IMR-90 (cell line): Measurements from ENCODE around the gene AMPD3. TPM values are rescaled to one million over a fixed set of nuclear protein-coding genes. Genes with fewer than 3 reads are reported as not detected.

Experiments
- ATAC-seq: fragments of 200-7000 bp; cut with Tn5 transposase; 2 replicates; pipeline ENCODE4 v1.9.1; 2020; ENCODE audit warnings: low read depth, mild to moderate bottlenecking, moderate library complexity
- BruUV-seq: library from RNA; stranded (reverse); fragments of 400-500 nt; replicated peaks from 2 replicates; lab custom pipeline; 2021; lab: Mats Ljungman, UMichigan
- CTCF ChIA-PET: fragments of 300-600 bp; formaldehyde crosslinking; extraction: SDS; loops from one replicate; lab custom pipeline; 2021; ENCODE audit warnings: antibody characterized with exemption; lab: Yijun Ruan, JAX
- POLR2A ChIA-PET: fragments of 300-600 bp; sonication (Branson Sonifier 250); formaldehyde crosslinking; loops from one replicate; lab custom pipeline; 2022; ENCODE audit warnings: antibody characterized with exemption; ENCODE audit not compliant: unreplicated experiment; lab: Charles Lee
- DNase-seq: peaks from one replicate; pipeline ENCODE4 v3.0.0; 2013
- H2AFZ ChIP-seq: replicated peaks from 2 replicates; pipeline ENCODE3; 2013; ENCODE audit warnings: low read length, mild to moderate bottlenecking; ENCODE audit not compliant: poor library complexity
- H2AK5ac ChIP-seq: 2 replicates; pipeline ENCODE4 v1.6.1; 2013; ENCODE audit warnings: low read depth, low read length, inconsistent platforms
- H2AK9ac ChIP-seq: replicated peaks from 2 replicates; pipeline ENCODE3; 2013; ENCODE audit warnings: mild to moderate bottlenecking, low read depth, low read length, moderate library complexity; ENCODE audit not compliant: poor library complexity
- H2BK120ac ChIP-seq: 2 replicates; pipeline ENCODE4 v1.6.1; 2013; ENCODE audit warnings: low read depth, low read length, inconsistent platforms
- H2BK15ac ChIP-seq: 3 replicates; pipeline ENCODE4 v1.6.1; 2013; ENCODE audit warnings: low read depth, low read length, inconsistent platforms
- H2BK20ac ChIP-seq: 2 replicates; pipeline ENCODE4 v1.6.1; 2013; ENCODE audit warnings: low read depth, mild to moderate bottlenecking, inconsistent platforms, low read length, moderate library complexity
- H2BK5ac ChIP-seq: 2 replicates; pipeline ENCODE4 v1.6.1; 2013; ENCODE audit warnings: mild to moderate bottlenecking, low read depth, low read length, inconsistent platforms; ENCODE audit not compliant: poor library complexity, severe bottlenecking
- H3K14ac ChIP-seq: replicated peaks from 2 replicates; pipeline ENCODE4 v1.6.1; 2013; ENCODE audit warnings: low read depth, low read length, inconsistent platforms
- H3K18ac ChIP-seq: 2 replicates; pipeline ENCODE4 v1.6.1; 2013; ENCODE audit warnings: low read depth, low read length, control low read depth
- H3K23ac ChIP-seq: 2 replicates; pipeline ENCODE4 v1.6.1; 2013; ENCODE audit warnings: low read depth, low read length, inconsistent platforms
- H3K27ac ChIP-seq: 2 replicates; pipeline ENCODE4 v1.5.1; 2013; ENCODE audit warnings: mild to moderate bottlenecking, control low read depth, low read length; ENCODE audit not compliant: insufficient read depth
- H3K27me3 ChIP-seq: 2 replicates; pipeline ENCODE4 v1.6.1; 2013; ENCODE audit warnings: low read length; ENCODE audit not compliant: control insufficient read depth, insufficient read depth
- H3K36me3 ChIP-seq: 2 replicates; pipeline ENCODE4 v1.6.1; 2013; ENCODE audit warnings: low read length, mixed read lengths; ENCODE audit not compliant: control insufficient read depth, insufficient read depth
- H3K4ac ChIP-seq: 2 replicates; pipeline ENCODE4 v1.6.1; 2013; ENCODE audit warnings: low read depth, low read length, inconsistent platforms
- H3K4me1 ChIP-seq: 2 replicates; pipeline ENCODE4 v1.6.1; 2013; ENCODE audit warnings: low read length, mixed read lengths; ENCODE audit not compliant: control insufficient read depth, insufficient read depth
- H3K4me2 ChIP-seq: 2 replicates; pipeline ENCODE4 v1.6.1; 2013; ENCODE audit warnings: low read depth, mild to moderate bottlenecking, control low read depth, low read length, moderate library complexity
- H3K4me3 ChIP-seq: 2 replicates; pipeline ENCODE4 v1.5.1; 2013; ENCODE audit warnings: low read depth, mild to moderate bottlenecking, control low read depth, low read length, moderate library complexity; ENCODE audit not compliant: insufficient read depth
- H3K56ac ChIP-seq: 2 replicates; pipeline ENCODE4 v1.6.1; 2013; ENCODE audit warnings: low read length, inconsistent platforms; ENCODE audit not compliant: insufficient read depth; ENCODE audit errors: extremely low read depth
- H3K79me1 ChIP-seq, 2 experiments: 2 replicates each; pipeline ENCODE4 v1.6.1; 2013; ENCODE audit warnings: low read length in 2 of 2, inconsistent platforms in 1 of 2, low read depth in 1 of 2
- H3K9ac ChIP-seq: 2 replicates; pipeline ENCODE4 v1.6.1; 2013; ENCODE audit warnings: low read depth, low read length, control low read depth
- H3K9me1 ChIP-seq: 2 replicates; pipeline ENCODE4 v1.6.1; 2013; ENCODE audit warnings: low read length, inconsistent platforms; ENCODE audit not compliant: insufficient read depth
- H3K9me3 ChIP-seq: 2 replicates; pipeline ENCODE4 v1.6.1; 2013; ENCODE audit warnings: low read length; ENCODE audit not compliant: control insufficient read depth, insufficient read depth
- H4K20me1 ChIP-seq: 2 replicates; pipeline ENCODE4 v1.6.1; 2013; ENCODE audit warnings: low read length, inconsistent platforms; ENCODE audit not compliant: insufficient read depth
- H4K5ac ChIP-seq: 2 replicates; pipeline ENCODE4 v1.6.1; 2013; ENCODE audit warnings: mild to moderate bottlenecking, low read depth, low read length, control low read depth
- H4K8ac ChIP-seq, 2 experiments: 2 replicates each; pipeline ENCODE4 v1.6.1; 2013; ENCODE audit warnings: low read depth in 2 of 2, low read length in 2 of 2, control low read depth in 1 of 2, inconsistent platforms in 1 of 2
- H4K91ac ChIP-seq: 2 replicates; pipeline ENCODE4 v1.6.1; 2013; ENCODE audit warnings: low read depth, low read length, inconsistent platforms; ENCODE audit not compliant: insufficient read depth
- BHLHE40 ChIP-seq: fragments of 150-350 bp; IDR thresholded peaks from 2 replicates; pipeline ENCODE4 v1.6.1; 2016; ENCODE audit warnings: mild to moderate bottlenecking, low read depth, low read length
- CEBPB ChIP-seq: IDR thresholded peaks from 2 replicates; pipeline ENCODE4 v1.6.1; 2012; ENCODE audit warnings: low read depth, low read length, improper control_type of control experiment
- CHD1 ChIP-seq: IDR thresholded peaks from 2 replicates; pipeline ENCODE4 v1.6.1; 2012; ENCODE audit warnings: low read depth, low read length, improper control_type of control experiment
- FOS ChIP-seq: fragments of 150-350 bp; IDR thresholded peaks from 2 replicates; pipeline ENCODE4 v1.6.1; 2016; ENCODE audit warnings: low read depth, low read length
- MXI1 ChIP-seq: IDR thresholded peaks from 2 replicates; pipeline ENCODE4 v1.6.1; 2012; ENCODE audit warnings: low read depth, mild to moderate bottlenecking, low read length, moderate library complexity, borderline replicate concordance
- NFE2L2 ChIP-seq: fragments of 150-350 bp; IDR thresholded peaks from 2 replicates; pipeline ENCODE4 v1.6.1; 2016; ENCODE audit warnings: low read depth, mild to moderate bottlenecking, low read length
- POLR2A ChIP-seq: IDR thresholded peaks from 2 replicates; pipeline ENCODE4 v1.6.1; 2012; ENCODE audit warnings: mild to moderate bottlenecking, low read depth, low read length
- RAD21 ChIP-seq: IDR thresholded peaks from 2 replicates; pipeline ENCODE4 v1.6.1; 2012; ENCODE audit warnings: low read length, improper control_type of control experiment
- RCOR1 ChIP-seq: IDR thresholded peaks from 2 replicates; pipeline ENCODE4 v1.6.1; 2012; ENCODE audit warnings: mild to moderate bottlenecking, low read length, improper control_type of control experiment; ENCODE audit not compliant: insufficient replicate concordance
- USF2 ChIP-seq: fragments of 150-350 bp; IDR thresholded peaks from 2 replicates; pipeline ENCODE4 v1.6.1; 2017; ENCODE audit warnings: mild to moderate bottlenecking, antibody characterized with exemption, low read length, low read depth
- WGBS, 2 experiments: methylation state at CpG; one replicate each; pipeline versions ENCODE4 v1.1.5 to v1.1.7; 2013; ENCODE audit warnings: missing lambda C conversion rate in 2 of 2; ENCODE audit not compliant: insufficient read length in 1 of 2; ENCODE audit errors: extremely low coverage in 2 of 2; 5-methylcytosine and 5-hydroxymethylcytosine counted together
- dilution Hi-C: fragments of 300-500 bp; cut with HindIII; formaldehyde crosslinking; loops from one replicate; pipeline ENCODE4 v1.14.3; 2018; ENCODE audit warnings: low sequenced_read_pairs; ENCODE audit not compliant: unreplicated experiment
- in situ Hi-C: fragments of 300-500 bp; cut with MboI; formaldehyde crosslinking; loops from 3 replicates; pipeline ENCODE4 v1.14.3; 2019; ENCODE audit warnings: low sequenced_read_pairs, inconsistent platforms, mixed read lengths
- intact Hi-C: fragments of 100-400 bp; cut with micrococcal nuclease; formaldehyde crosslinking; loops from 2 replicates; pipeline ENCODE4 v1.10.0; 2022
- polyA plus RNA-seq, 3 experiments: library from polyadenylated mRNA; depleted of rRNA; stranded (reverse); fragments of >200 nt; gene quantifications; 2 replicates each; pipeline ENCODE4 v1.2.3, GENCODE V29; 2012; ENCODE audit warnings: low replicate concordance in 1 of 3
- total RNA-seq: library from RNA; depleted of rRNA; stranded (reverse); fragments of >200 nt; gene quantifications from 2 replicates; pipeline ENCODE4 v1.2.3, GENCODE V29; 2012

The AMPD3 gene
- total and polyA plus RNA-seq, 2 of the 4 experiments (the other 2 are of a cell fraction), result 8.6 to 12.1 TPM

DNA sequence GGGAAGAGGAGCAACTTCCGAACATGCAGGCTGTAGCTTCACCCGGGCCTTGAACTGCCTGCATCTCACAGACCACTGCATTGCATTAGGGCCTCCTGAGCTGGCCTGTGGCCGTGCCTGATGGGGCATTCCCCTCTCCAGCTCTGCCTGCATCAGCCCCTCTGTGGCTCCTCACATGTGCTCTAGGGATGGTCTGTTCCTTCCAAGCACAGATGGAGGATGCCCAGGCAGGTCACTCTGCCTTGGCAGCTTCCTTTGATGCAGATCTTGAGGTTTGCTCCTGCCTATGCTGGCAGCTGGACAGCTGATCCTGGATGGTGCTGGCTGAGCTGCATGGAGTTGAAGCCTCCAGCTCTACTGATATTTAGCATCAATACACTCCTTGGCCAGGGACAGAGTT is 28.5 kb downstream of the AMPD3 start:
- Histone ChIP-seq H2BK15ac (no peak overlapping the region), H2BK5ac (no peak overlapping the region), H3K4me3 (no peak overlapping the region), H4K8ac (no peak overlapping the region), H4K20me1 (peaks cover 9% of the 10 kb centered on the region; the same call in 1 of the 2 replicates), H4K91ac (no peak overlapping the region), H2BK120ac (no peak overlapping the region), H3K27me3 (no peaks in the 10 kb centered on the region), H3K79me1 (peaks cover 7 to 45% of the 10 kb centered on the region in 2 experiments; a peak in 3 of 4 replicates), H3K9me3 (no peaks in the 10 kb centered on the region), H3K23ac (no peak overlapping the region; the same call in 1 of the 2 replicates), H3K9me1 (peaks cover 13% of the 10 kb centered on the region), H2AK9ac (no peak overlapping the region), H2AK5ac (peak overlapping the region; percentile 5; the same call in 1 of the 2 replicates), H2AFZ (no peak overlapping the region), H3K4me2 (no peak overlapping the region), H2BK20ac (no peak overlapping the region), H4K5ac (no peak overlapping the region), H3K27ac (no peak overlapping the region), H3K56ac (no peak overlapping the region), H3K36me3 (peaks cover 39% of the 10 kb centered on the region), H3K9ac (no peak overlapping the region), H3K14ac (no peak overlapping the region), H3K4me1 (peaks cover 11% of the 10 kb centered on the region), H3K18ac (no peak overlapping the region), H3K4ac (no peak overlapping the region)
- TF ChIP-seq FOS (no peak), USF2 (no peak), RAD21 (no peak), NFE2L2 (no peak), CHD1 (no peak), BHLHE40 (no peak), CEBPB (no peak), MXI1 (no peak), POLR2A (no peak), RCOR1 (no peak)
- CTCF ChIA-PET, result no interaction called here
- in situ Hi-C loops (no loop called here), dilution Hi-C loops (no loop called here), intact Hi-C loops (no loop called here)
- WGBS, 2 experiments, result 0% methylated on average over 1 of the region's 3 CpGs; no CpG with 5 or more reads in 1 of the 2 experiments
- BruUV-seq, result no TSS peak
- POLR2A ChIA-PET, result no interaction called here
- no peak for ATAC-seq
- DNase-seq, result no peak
